ENCODE measurements around the gene MLANA. TPM values are rescaled to one million over a fixed set of nuclear protein-coding genes. Genes with fewer than 3 reads are reported as not detected.

Gene MLANA
- total and polyA plus RNA-seq, 10 of the 15 experiments (the other 5 are each of a cell fraction or from before 2014, with no cell fraction given): 0.11 to 0.26 (median 0.13) TPM; not detected in 6

- RAD21 ChIA-PET (ENCODE audit: unreplicated experiment): interaction anchor here (1.1 kb wide), 1 partner anchor 18 kb away, joined by 3 read pairs; no protein-coding TSS in a partner anchor
Measured at GRCh38 chr9:5897851-5898250, 7.2 kb downstream of the MLANA start.

More at GRCh38 chr9:5897851-5898250, 7.2 kb downstream of the MLANA start:
- in situ Hi-C loops (cut with MboI): loop anchor here (25.0 kb wide), 2 partner anchors 414 to 1889 kb away; partner anchors contain the start of gene DMAC1
- H3K4me2 ChIP-seq (ENCODE audit: control insufficient read depth, insufficient read depth): no peak overlapping the region
- intact Hi-C loops (cut with micrococcal nuclease; ENCODE audit: unreplicated experiment): no loop called here
- H3K4me1 ChIP-seq (ENCODE audit: control insufficient read depth, insufficient read depth, low read length): no peaks in the 10 kb centered on the region
- no peaks in the 10 kb centered on the region; the same call in 1 of the 2 replicates for H4K20me1 ChIP-seq (ENCODE audit: control insufficient read depth, insufficient read depth)
- H3K9ac ChIP-seq (ENCODE audit: control insufficient read depth, insufficient read depth, low read length): no peak overlapping the region
- ChIA-PET CTCF (interaction anchor here (1.0 to 8.1 kb wide), 4 partner anchors 11 to 114 kb away, joined by 3 to 62 read pairs (median 3); no protein-coding TSS in a partner anchor), SMC1A (ENCODE audit: uncharacterized antibody, unreplicated experiment) (interaction anchor here (1.0 to 4.7 kb wide), 4 partner anchors 11 to 111 kb away, joined by 3 to 40 read pairs (median 11); a partner anchor contains a TSS), POLR2A (no interaction called here)
- TF ChIP-seq ZZZ3 (IDR thresholded peaks at IDR 0.05; ENCODE audit: control insufficient read depth, insufficient read length, low read depth) (no peak), ZNF384 (IDR thresholded peaks at IDR 0.05; ENCODE audit: borderline replicate concordance, low read depth, low read length) (no peak), CHD2 (IDR thresholded peaks at IDR 0.05; ENCODE audit: borderline replicate concordance, low read depth, low read length) (no peak), BCL3 (IDR thresholded peaks at IDR 0.05; ENCODE audit: borderline replicate concordance, insufficient read depth, low read depth, low read length, poor library complexity, severe bottlenecking) (no peak), CUX1 (IDR thresholded peaks at IDR 0.05; ENCODE audit: insufficient replicate concordance, low read depth, low read length) (no peak), SIN3A (IDR thresholded peaks at IDR 0.05; ENCODE audit: low read depth, low read length) (no peak), NKRF (conservative IDR thresholded peaks at IDR 0.05) (no peak)
- no peaks in the 10 kb centered on the region for H3K27me3 ChIP-seq (replicated peaks in 1 of 2; ENCODE audit: control insufficient read depth in 2 of 2, insufficient read depth in 2 of 2, low read length in 1 of 2)
- no peak for ATAC-seq
- no peak overlapping the region for H2AFZ ChIP-seq (ENCODE audit: control insufficient read depth, low read depth, low read length)
- no peaks in the 10 kb centered on the region for H3K9me3 ChIP-seq (replicated peaks; ENCODE audit: control insufficient read depth, insufficient read depth, low read length)
- DNase-seq (ENCODE audit: low read depth, low spot score): no peak
- FAIRE-seq: no peak
- 94% methylated on average over 5 of the region's 5 CpGs for WGBS (ENCODE audit: insufficient coverage, insufficient replicate concordance, low lambda C conversion rate, missing lambda C conversion rate)
- no peaks in the 10 kb centered on the region for H3K79me2 ChIP-seq (ENCODE audit: control insufficient read depth, insufficient read depth, low read length)
- H3K27ac ChIP-seq (ENCODE audit: control insufficient read depth, insufficient read depth): no peak overlapping the region
- H3K4me3 ChIP-seq: no peak overlapping the region
- no TSS peak for BruUV-seq (replicated peaks)
- peaks cover 0 to 2% of the 10 kb centered on the region in 2 experiments; a peak in 1 of 4 replicates for H3K36me3 ChIP-seq (ENCODE audit: control insufficient read depth in 2 of 2, insufficient read depth in 2 of 2, low read length in 1 of 2)
